GM13976 (cell line): ENCODE data around the gene CALHM3.

Experiments used
- DNase-seq: peaks from one replicate; pipeline ENCODE4 v3.0.0; 2012; ENCODE audit warnings: low spot score
- in situ Hi-C: fragments of 300-500 bp; cut with MboI; formaldehyde crosslinking; loops from one replicate; pipeline ENCODE4 v1.12.0; 2022; ENCODE audit warnings: low sequenced_read_pairs, mixed read lengths, inconsistent platforms; ENCODE audit not compliant: unreplicated experiment
- TF ChIP-seq, protein P1 (sequence below): IDR thresholded peaks from 2 replicates; pipeline ENCODE4 v1.5.1; 2012; ENCODE audit warnings: borderline replicate concordance, mild to moderate bottlenecking; ENCODE audit not compliant: insufficient read depth; ENCODE audit errors: extremely low read depth, missing control alignments, control extremely low read depth

CALHM3 gene

DNA sequence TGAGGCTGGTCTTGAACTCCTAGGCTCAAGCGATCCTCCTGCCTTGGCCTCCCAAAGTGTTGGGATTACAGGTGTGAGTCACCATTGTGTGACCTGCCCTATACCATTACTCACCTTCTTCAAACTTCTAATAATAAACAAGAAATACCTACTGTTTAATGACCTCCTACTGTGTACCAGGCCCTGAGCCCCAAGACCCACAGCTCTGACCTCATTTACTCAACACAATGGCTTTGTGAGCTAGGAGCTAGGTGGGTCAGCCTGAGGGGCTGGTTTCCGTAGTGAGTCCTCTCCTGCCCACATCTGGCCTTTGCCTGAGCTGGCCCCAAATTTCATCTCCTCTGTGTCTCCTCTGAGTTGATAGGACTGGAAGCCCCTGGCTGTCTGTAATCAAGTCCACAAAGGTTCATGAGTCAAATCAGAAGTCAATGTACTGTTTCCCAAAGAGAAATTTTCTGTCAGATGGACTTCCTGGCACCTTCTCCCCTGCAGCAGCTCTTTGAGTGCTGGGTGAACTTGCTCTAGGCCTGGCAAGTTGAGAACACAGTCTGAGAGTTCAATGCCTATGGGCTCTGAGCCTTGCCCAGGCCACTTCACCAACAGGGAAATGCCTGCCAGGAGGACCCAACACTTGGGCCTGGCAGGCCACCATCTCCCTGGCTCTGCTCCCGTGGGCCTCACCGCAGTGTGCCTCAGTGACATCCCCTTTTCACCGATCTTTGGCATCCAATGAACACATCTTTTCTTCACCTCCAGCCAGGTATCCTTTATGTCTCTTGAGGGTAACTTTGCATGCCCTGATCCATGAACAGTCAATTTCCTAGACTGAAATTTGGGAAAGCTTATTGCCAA is 38.4 kb upstream of the CALHM3 start:
- in situ Hi-C loops = no loop called here
- TF ChIP-seq, protein P1, sequence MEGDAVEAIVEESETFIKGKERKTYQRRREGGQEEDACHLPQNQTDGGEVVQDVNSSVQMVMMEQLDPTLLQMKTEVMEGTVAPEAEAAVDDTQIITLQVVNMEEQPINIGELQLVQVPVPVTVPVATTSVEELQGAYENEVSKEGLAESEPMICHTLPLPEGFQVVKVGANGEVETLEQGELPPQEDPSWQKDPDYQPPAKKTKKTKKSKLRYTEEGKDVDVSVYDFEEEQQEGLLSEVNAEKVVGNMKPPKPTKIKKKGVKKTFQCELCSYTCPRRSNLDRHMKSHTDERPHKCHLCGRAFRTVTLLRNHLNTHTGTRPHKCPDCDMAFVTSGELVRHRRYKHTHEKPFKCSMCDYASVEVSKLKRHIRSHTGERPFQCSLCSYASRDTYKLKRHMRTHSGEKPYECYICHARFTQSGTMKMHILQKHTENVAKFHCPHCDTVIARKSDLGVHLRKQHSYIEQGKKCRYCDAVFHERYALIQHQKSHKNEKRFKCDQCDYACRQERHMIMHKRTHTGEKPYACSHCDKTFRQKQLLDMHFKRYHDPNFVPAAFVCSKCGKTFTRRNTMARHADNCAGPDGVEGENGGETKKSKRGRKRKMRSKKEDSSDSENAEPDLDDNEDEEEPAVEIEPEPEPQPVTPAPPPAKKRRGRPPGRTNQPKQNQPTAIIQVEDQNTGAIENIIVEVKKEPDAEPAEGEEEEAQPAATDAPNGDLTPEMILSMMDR = no peak
- DNase-seq = peak; percentile 17

GRCh38 chr10:103514244-103514643 is 35.2 kb upstream of the CALHM3 start:
- TF ChIP-seq, protein P1 = no peak
- no peak for DNase-seq
- in situ Hi-C loops = no loop called here

- DNase-seq = peak; percentile 12
- in situ Hi-C loops = no loop called here
- TF ChIP-seq, protein P1 = no peak
Measured at GRCh38 chr10:103513380-103514060, 34.5 kb upstream of the CALHM3 start.

- no peak for DNase-seq
- TF ChIP-seq, protein P1 = no peak
- in situ Hi-C loops = no loop called here
Measured at GRCh38 chr10:103512591-103513379, 33.7 kb upstream of the CALHM3 start.

DNA sequence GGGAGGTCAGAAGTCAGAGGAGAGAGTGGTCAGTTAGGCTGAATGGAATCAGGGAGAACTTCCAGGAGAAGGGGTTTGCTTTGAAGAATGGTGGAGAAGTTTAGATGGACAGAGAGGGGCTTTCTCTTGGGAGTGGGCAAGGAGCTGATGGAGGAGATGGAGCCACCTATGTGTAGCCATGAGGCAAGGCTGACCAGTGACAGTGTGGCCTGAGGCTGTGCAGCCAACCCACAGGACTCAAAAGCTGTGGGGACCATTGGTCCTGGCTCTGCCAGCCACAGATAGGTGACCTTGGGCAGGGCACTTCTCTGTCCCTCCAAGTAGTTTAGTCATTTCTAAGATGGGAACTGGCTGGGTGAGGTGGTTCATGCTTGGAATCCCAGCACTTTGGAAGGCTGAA is 33.1 kb upstream of the CALHM3 start:
- in situ Hi-C loops = no loop called here
- TF ChIP-seq, protein P1 = no peak
- DNase-seq = no peak
